Keratinocyte (primary cell): ENCODE measurements around the gene GJB6. TPM values are rescaled to one million over a fixed set of nuclear protein-coding genes. Genes with fewer than 3 reads are reported as not detected.

Experiments used
- DNase-seq: peaks from one replicate; pipeline ENCODE4 v3.0.0-alpha.2; 2011; ENCODE audit warnings: low read depth, missing footprints, low spot score
- FAIRE-seq: peaks from 2 replicates; lab custom pipeline; 2011; peaks lifted over from hg19 to GRCh38; lab: Jason Lieb, UNC
- H2AFZ ChIP-seq: 2 replicates; pipeline ENCODE4 v1.6.0; 2012; ENCODE audit warnings: low read length, control low read depth, inconsistent platforms; ENCODE audit not compliant: control insufficient read depth
- H3K27ac ChIP-seq: 2 replicates; pipeline ENCODE4 v1.5.1; 2011; ENCODE audit warnings: low read length; ENCODE audit not compliant: control insufficient read depth, insufficient read depth
- H3K27me3 ChIP-seq: 3 replicates; pipeline ENCODE4 v1.6.0; 2011; ENCODE audit warnings: low read length; ENCODE audit not compliant: control insufficient read depth, insufficient read depth; ENCODE audit errors: extremely low read depth
- H3K36me3 ChIP-seq, 2 experiments: 2 replicates in 1 of 2; 3 replicates in 1 of 2; pipeline ENCODE4 v1.5.1; 2011; ENCODE audit warnings: low read length in 2 of 2, mild to moderate bottlenecking in 1 of 2; ENCODE audit not compliant: control insufficient read depth in 2 of 2, insufficient read depth in 2 of 2; ENCODE audit errors: extremely low read depth in 1 of 2
- H3K4me1 ChIP-seq: 3 replicates; pipeline ENCODE4 v1.5.1; 2011; ENCODE audit warnings: low read length; ENCODE audit not compliant: control insufficient read depth, insufficient read depth; ENCODE audit errors: extremely low read depth
- H3K4me2 ChIP-seq: 3 replicates; pipeline ENCODE4 v1.6.0; 2011; ENCODE audit warnings: low read depth, low read length; ENCODE audit not compliant: control insufficient read depth, insufficient read depth; ENCODE audit errors: extremely low read depth
- H3K4me3 ChIP-seq, 3 experiments: fragments of 200-600 bp in 1 of 3; sonication (generic) in 1 of 3; 2 replicates in 2 of 3; 3 replicates in 1 of 3; pipeline ENCODE4 v1.5.1; 2011 to 2016; ENCODE audit warnings: low read length in 3 of 3, mild to moderate bottlenecking in 3 of 3, control low read depth in 2 of 3, inconsistent platforms in 1 of 3, low read depth in 1 of 3, mixed read lengths in 1 of 3, mixed run types in 1 of 3, moderate library complexity in 1 of 3; ENCODE audit not compliant: control insufficient read depth in 2 of 3, insufficient read depth in 2 of 3; ENCODE audit errors: extremely low read depth in 1 of 3
- H3K79me2 ChIP-seq: 2 replicates; pipeline ENCODE4 v1.6.0; 2012; ENCODE audit warnings: low read length; ENCODE audit not compliant: control insufficient read depth, insufficient read depth
- H3K9ac ChIP-seq: 3 replicates; pipeline ENCODE4 v1.6.0; 2011; ENCODE audit warnings: low read length; ENCODE audit not compliant: control insufficient read depth, insufficient read depth; ENCODE audit errors: extremely low read depth
- H3K9me1 ChIP-seq: 3 replicates; pipeline ENCODE4 v1.6.0; 2011; ENCODE audit warnings: low read length; ENCODE audit not compliant: control insufficient read depth, insufficient read depth; ENCODE audit errors: extremely low read depth
- H3K9me3 ChIP-seq: 2 replicates; pipeline ENCODE4 v1.5.1; 2012; ENCODE audit warnings: low read depth, low read length; ENCODE audit not compliant: control insufficient read depth
- H4K20me1 ChIP-seq: 3 replicates; pipeline ENCODE4 v1.6.0; 2011; ENCODE audit warnings: low read length; ENCODE audit not compliant: control insufficient read depth, insufficient read depth; ENCODE audit errors: extremely low read depth
- EZH2 ChIP-seq: IDR thresholded peaks from one replicate; pipeline ENCODE4 v1.6.1; 2012; ENCODE audit warnings: inconsistent platforms, mild to moderate bottlenecking, low read length, moderate library complexity
- dilution Hi-C: fragments of 300-500 bp; cut with MboI; formaldehyde crosslinking; loops from one replicate; pipeline ENCODE4 v1.7.0; 2020; ENCODE audit warnings: low sequenced_read_pairs; ENCODE audit not compliant: extremely low pct_ligation_motif_present
- polyA plus RNA-seq, 5 experiments: library from polyadenylated mRNA; depleted of rRNA in 3 of 5; stranded (reverse) in 3 of 5; stranded (forward) in 1 of 5; unstranded in 1 of 5; fragments of >200 nt; gene quantifications; 1 replicate in 1 of 5; 2 replicates in 3 of 5; 3 replicates in 1 of 5; pipeline versions ENCODE4 v1.2.1 to v1.2.3, GENCODE V29; 2011 to 2012; ENCODE audit warnings: missing spikeins in 2 of 5, low read depth in 1 of 5, low replicate concordance in 1 of 5
- TF ChIP-seq, protein P1 (sequence below), 3 experiments: IDR thresholded peaks in 1 of 3; conservative IDR thresholded peaks in 1 of 3; optimal IDR thresholded peaks in 1 of 3; 2 replicates in 2 of 3; 3 replicates in 1 of 3; pipeline versions ENCODE3 to v1.5.1; 2011; ENCODE audit warnings: low read length in 3 of 3, mild to moderate bottlenecking in 3 of 3, moderate library complexity in 2 of 3, control low read depth in 1 of 3, inconsistent platforms in 1 of 3; ENCODE audit not compliant: insufficient read depth in 2 of 3; ENCODE audit errors: extremely low read depth in 1 of 3

GJB6 gene
- polyA plus RNA-seq, 1 donor (not counting 4 experiments of a cell fraction or from before 2014, with no cell fraction given): 11.2 TPM

- no peak overlapping the region for H2AFZ ChIP-seq
- H3K9me1 ChIP-seq: no peaks in the 10 kb centered on the region
- no peaks in the 10 kb centered on the region for H4K20me1 ChIP-seq
- FAIRE-seq (peak; percentile 58), DNase-seq (peak; percentile 45)
- peak overlapping the region; percentile 92 for H3K4me2 ChIP-seq
- no peaks in the 10 kb centered on the region for H3K27me3 ChIP-seq
- TF ChIP-seq, protein P1, sequence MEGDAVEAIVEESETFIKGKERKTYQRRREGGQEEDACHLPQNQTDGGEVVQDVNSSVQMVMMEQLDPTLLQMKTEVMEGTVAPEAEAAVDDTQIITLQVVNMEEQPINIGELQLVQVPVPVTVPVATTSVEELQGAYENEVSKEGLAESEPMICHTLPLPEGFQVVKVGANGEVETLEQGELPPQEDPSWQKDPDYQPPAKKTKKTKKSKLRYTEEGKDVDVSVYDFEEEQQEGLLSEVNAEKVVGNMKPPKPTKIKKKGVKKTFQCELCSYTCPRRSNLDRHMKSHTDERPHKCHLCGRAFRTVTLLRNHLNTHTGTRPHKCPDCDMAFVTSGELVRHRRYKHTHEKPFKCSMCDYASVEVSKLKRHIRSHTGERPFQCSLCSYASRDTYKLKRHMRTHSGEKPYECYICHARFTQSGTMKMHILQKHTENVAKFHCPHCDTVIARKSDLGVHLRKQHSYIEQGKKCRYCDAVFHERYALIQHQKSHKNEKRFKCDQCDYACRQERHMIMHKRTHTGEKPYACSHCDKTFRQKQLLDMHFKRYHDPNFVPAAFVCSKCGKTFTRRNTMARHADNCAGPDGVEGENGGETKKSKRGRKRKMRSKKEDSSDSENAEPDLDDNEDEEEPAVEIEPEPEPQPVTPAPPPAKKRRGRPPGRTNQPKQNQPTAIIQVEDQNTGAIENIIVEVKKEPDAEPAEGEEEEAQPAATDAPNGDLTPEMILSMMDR (optimal IDR thresholded peaks at IDR 0.05 in 1 of 3, IDR thresholded peaks at IDR 0.05 in 1 of 3, conservative IDR thresholded peaks at IDR 0.05 in 1 of 3; ENCODE audit: extremely low read depth in 1 of 3, insufficient read depth in 2 of 3, low read length in 3 of 3): no peak
- TF ChIP-seq EZH2: no peak
- H3K36me3 ChIP-seq: peaks cover 17 to 24% of the 10 kb centered on the region in 2 experiments
- dilution Hi-C loops: loop anchor here (25.0 kb wide), 2 partner anchors 197 to 297 kb away; no protein-coding TSS in a partner anchor
- peaks cover 49% of the 10 kb centered on the region for H3K4me1 ChIP-seq
- peak overlapping the region; percentile 46 to 92 (median 76) for H3K4me3 ChIP-seq
- no peaks in the 10 kb centered on the region for H3K9me3 ChIP-seq
- peaks cover 18% of the 10 kb centered on the region for H3K79me2 ChIP-seq
- peak overlapping the region; percentile 76 for H3K27ac ChIP-seq
- H3K9ac ChIP-seq: peak overlapping the region; percentile 84
Measured at GRCh38 chr13:20190481-20191310, 41.4 kb downstream of the GJB6 start.

DNA sequence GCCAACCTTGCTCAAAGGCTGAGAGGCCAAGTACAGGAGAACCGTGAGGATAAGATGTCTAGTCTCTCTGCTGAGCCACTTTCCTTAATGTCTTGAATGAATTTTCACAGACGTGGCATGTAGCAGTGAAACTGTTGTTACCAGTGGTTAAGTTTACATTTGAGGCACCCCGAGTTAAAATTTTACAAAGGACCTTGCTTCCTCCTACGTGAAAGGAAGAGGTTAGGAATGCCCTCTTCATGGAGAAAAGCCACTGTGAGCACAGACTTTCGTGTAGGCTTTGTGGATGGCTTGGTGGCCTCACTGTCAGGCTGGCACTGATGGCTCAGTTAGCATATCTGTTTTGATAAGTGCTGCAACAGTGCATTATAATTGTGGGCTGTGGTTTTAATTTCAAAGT, 42.0 kb downstream of the GJB6 start:
- Histone ChIP-seq H3K9me1 (no peaks in the 10 kb centered on the region), H2AFZ (no peak overlapping the region), H3K4me3 (peak overlapping the region in 1 of 3 experiments; percentile 92), H4K20me1 (no peaks in the 10 kb centered on the region), H3K9me3 (no peaks in the 10 kb centered on the region), H3K79me2 (peaks cover 18% of the 10 kb centered on the region), H3K27ac (peak overlapping the region; percentile 76), H3K4me1 (peaks cover 44% of the 10 kb centered on the region), H3K36me3 (peaks cover 17 to 24% of the 10 kb centered on the region in 2 experiments), H3K9ac (peak overlapping the region; percentile 4), H3K27me3 (no peaks in the 10 kb centered on the region), H3K4me2 (peak overlapping the region; percentile 92)
- FAIRE-seq: no peak
- dilution Hi-C loops: loop anchor here (25.0 kb wide), 2 partner anchors 197 to 297 kb away; no protein-coding TSS in a partner anchor
- TF ChIP-seq EZH2: no peak
- TF ChIP-seq, protein P1 (optimal IDR thresholded peaks at IDR 0.05 in 1 of 3, IDR thresholded peaks at IDR 0.05 in 1 of 3, conservative IDR thresholded peaks at IDR 0.05 in 1 of 3; ENCODE audit: extremely low read depth in 1 of 3, insufficient read depth in 2 of 3, low read length in 3 of 3): no peak
- DNase-seq: no peak
